Measurements from ENCODE around the gene CNTNAP2. TPM values are rescaled to one million over a fixed set of nuclear protein-coding genes. Genes with fewer than 3 reads are reported as not detected.

CNTNAP2 gene
- total RNA-seq, 1 donor: under 0.01 TPM

DNA sequence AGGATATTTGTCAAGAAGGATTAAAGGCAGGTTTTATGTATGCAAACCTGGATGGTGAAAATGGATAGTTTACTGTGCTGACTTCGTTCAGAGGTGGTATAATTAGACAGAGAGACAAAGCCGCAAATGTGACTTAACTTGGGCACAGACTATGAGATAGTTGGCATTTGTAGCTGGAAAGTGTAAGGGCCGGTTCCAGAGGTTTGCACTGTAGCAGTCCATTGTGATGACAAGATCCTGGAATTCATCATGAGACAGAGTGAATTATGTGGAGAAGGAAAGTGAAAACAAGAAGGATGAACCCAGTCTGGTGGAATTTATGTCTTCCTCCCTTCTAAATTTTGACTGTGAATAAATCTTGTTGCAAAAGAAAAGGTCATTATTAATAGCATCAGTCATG lies 139.0 kb downstream of the CNTNAP2 start:
- H3K4me3 ChIP-seq (ENCODE audit: low read depth, low read length): no peak overlapping the region
- no peak for DNase-seq (ENCODE audit: low read depth)
- no peak for TF ChIP-seq CTCF (IDR thresholded peaks at IDR 0.05; ENCODE audit: insufficient read depth, low read length)

GRCh38 chr7:146262527-146262926 lies 145.9 kb downstream of the CNTNAP2 start:
- H3K4me3 ChIP-seq (ENCODE audit: low read depth, low read length): no peak overlapping the region
- no peak for DNase-seq (ENCODE audit: low read depth)
- TF ChIP-seq CTCF (IDR thresholded peaks at IDR 0.05; ENCODE audit: insufficient read depth, low read length): no peak

GRCh38 chr7:146276888-146277287 lies 160.3 kb downstream of the CNTNAP2 start:
- TF ChIP-seq CTCF (IDR thresholded peaks at IDR 0.05; ENCODE audit: insufficient read depth, low read length): no peak
- no peak overlapping the region for H3K4me3 ChIP-seq (ENCODE audit: low read depth, low read length)
- no peak for DNase-seq (ENCODE audit: low read depth)

- no peak for DNase-seq (ENCODE audit: low read depth)
- H3K4me3 ChIP-seq (ENCODE audit: low read depth, low read length): no peak overlapping the region
- no peak for TF ChIP-seq CTCF (IDR thresholded peaks at IDR 0.05; ENCODE audit: insufficient read depth, low read length)
These were observed 168.8 kb downstream of the CNTNAP2 start for GRCh38 chr7:146285418-146285817.

- DNase-seq (ENCODE audit: low read depth): no peak
- TF ChIP-seq CTCF (IDR thresholded peaks at IDR 0.05; ENCODE audit: insufficient read depth, low read length): no peak
- no peak overlapping the region for H3K4me3 ChIP-seq (ENCODE audit: low read depth, low read length)
These were observed 174.1 kb downstream of the CNTNAP2 start for GRCh38 chr7:146290746-146291145.

GRCh38 chr7:146291900-146292299 lies 175.3 kb downstream of the CNTNAP2 start:
- DNase-seq (ENCODE audit: low read depth): no peak
- no peak for TF ChIP-seq CTCF (IDR thresholded peaks at IDR 0.05; ENCODE audit: insufficient read depth, low read length)
- H3K4me3 ChIP-seq (ENCODE audit: low read depth, low read length): no peak overlapping the region

DNA sequence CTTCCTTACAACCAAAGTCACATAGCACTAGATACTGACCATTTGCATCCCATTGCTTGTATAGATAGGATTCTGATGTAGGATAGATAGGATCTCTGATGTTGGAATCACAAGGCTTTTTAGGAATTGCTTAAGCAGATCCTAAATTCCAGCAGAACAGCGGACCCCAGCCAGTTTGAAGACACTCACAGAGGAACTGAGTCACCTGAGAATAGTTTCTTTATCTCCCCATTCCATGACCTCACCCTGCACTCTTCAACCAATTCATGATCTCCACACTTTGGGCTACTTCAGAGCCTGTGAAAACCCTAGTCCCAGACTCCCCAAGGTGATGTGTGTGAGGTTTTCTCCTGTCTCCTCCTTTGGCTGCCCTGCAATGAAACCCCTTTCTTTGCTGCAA lies 179.4 kb downstream of the CNTNAP2 start:
- TF ChIP-seq CTCF (IDR thresholded peaks at IDR 0.05; ENCODE audit: insufficient read depth, low read length): no peak
- no peak overlapping the region for H3K4me3 ChIP-seq (ENCODE audit: low read depth, low read length)
- DNase-seq (ENCODE audit: low read depth): no peak

Measured in fibroblast of the aortic adventitia (primary cell).